Activated CD8-positive, alpha-beta memory T cell treated with anti-CD3 and anti-CD28 coated beads, Interleukin-2, amount 50 U/mL, for 4 hours (primary cell): ENCODE results near the gene CYFIP2.

Experiments used
- DNase-seq: peaks from one replicate; pipeline ENCODE4 v3.0.0-alpha.2; 2020

Gene CYFIP2

DNA sequence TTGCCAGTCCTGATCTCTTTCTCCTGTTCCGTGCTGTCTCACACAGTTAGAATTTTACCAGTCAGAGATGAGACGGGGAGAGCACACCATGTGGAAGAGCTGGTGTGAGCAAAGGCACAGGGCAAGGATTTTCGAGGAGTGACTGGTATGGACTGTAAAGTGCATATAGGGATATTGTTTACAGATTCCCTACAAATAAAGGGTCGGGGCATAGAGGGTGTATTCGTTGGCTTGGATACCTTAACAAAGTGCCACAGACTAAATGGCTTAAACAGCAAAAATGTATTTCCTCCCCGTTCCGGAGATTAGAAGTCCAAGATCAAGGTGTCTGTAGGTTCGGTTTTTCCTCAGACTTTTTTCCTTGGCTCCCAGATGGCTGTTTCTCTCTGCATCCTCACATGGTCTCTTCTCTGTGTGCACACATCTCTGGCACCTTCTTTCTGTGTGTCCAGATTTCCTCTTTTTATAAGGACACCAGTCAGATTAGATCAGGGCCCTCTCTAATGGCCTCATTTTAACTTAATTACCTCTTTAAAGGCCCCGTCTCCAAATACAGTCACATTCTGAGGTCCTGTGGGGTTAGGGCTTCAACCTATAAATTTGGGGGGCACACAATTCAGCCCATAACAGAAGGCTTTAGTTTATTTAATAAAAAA is 23.4 kb downstream of the CYFIP2 start:
- no peak for DNase-seq

DNA sequence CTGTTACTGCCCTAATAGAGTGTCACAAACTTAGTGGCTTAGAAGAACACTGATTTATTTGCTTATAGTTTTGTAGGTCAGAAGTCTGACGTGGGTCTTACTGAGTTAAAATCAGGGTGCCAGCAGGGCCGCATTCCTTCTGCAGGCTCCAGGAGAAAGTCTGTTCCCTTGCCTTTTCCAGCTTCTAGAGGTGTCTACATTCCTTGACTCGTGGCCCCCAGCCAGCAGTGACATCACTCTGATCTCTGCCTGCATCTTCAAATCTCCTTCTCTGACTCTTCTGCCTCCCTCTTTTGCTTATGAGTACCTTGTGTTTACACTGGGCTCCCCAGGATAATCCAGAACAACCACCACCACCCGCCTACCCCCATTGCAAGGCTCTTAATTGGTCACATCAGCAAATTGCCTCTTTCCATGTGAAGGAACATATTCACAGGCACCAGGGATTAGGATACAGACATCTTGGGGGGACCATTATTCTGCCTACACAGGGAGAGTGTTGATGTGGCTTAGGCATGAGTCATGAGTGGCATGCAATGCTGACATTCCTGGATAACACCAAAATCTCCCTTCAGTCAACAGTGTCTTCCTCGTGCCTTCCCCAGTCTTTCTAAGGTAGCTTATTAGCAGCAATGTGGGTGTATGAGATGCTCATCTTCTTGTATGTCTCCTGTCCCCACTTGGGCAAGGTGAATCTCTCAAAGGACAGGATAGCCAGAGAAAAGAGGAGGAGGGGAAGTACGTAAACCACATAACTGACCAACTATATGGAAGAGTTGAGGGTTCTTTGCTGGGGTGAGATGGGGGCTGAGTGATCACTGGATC is 24.4 kb downstream of the CYFIP2 start:
- no peak for DNase-seq

DNA sequence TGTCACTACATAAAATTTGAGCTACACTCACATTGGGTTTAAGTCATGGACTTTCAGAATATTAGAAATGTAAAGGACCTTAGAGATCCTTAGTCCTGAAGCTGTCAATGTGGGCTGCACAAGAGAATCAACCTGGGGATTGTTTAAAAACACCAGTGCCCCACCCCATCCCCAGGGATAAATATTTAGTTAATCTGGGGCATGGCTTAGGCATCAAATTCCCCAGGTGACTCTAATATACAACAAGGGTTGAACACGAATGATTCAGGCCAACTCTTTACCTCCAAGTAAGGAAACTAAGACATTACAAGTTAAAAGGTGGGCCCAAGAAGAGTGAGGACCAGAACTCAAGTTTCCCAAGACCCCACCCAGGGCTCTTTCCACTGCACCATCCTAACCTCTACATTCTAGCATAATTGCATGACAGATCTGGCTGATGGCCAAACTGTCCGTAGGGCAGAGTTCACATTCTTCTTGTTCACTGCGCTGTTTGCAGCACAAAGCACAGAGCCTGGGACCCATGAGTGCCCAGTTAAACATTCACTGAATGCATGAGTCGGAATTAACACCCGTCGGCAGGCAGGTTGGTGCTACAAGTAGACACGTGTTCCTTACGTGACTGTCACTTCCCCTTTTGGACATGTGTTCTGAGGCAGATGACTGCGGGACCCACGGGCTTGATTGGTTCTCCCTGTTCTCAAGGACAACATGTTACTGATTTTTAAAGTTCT is 25.2 kb downstream of the CYFIP2 start:
- DNase-seq, result no peak

DNA sequence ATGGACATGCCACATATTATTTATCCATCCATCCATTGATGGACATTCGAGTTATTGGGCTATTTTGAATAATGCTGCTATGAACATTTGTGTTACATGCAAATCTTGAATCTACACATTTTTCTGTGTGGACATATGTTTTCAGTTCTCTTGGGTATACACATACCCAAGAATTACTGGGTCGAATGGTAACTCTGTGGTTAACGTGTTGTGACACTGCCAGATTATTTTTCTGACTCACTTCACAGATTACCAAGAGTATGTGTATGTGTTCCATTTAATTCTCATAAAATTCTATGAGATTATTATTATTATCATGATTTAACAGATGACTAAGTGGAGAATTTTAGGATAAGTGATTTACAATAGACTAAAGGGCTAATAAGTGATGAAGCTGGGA is 26.7 kb downstream of the CYFIP2 start:
- no peak for DNase-seq

GRCh38 chr5:157294407-157295091 is 28.6 kb downstream of the CYFIP2 start:
- no peak for DNase-seq

DNA sequence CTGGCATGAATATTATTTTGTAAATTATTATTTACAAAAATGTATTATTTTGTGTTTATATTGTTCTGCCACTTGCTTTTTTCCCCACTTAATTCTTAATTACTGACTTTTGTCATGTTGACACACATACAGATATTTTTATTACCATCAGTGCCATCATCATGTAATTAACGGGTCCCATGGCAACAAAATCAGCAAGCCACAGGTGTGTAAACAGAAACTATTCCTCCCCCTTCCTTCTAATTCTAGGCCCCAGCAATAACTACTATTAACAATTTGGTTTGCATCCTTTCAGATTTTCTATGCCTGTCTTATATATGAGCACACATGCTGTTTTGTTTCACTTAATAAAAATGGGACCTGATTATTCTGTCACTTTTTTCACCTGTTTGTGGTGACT is 29.3 kb downstream of the CYFIP2 start:
- DNase-seq, result no peak

DNA sequence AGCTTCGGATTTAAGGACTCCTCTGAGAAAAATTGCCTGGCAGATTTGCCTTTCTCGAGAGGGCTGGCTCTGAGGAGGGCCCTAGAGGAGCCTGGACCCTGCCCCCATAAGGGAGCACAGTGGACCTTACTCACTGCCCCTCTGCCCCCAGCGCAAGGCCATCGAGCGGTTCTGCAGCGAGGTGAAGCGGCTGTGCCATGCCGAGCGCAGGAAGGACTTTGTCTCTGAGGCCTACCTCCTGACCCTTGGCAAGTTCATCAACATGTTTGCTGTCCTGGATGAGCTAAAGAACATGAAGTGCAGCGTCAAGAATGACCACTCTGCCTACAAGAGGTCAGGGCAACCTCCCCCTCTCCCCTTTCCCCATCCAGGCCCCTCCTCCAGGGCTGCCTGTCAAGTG is 34.6 kb downstream of the CYFIP2 start:
- no peak for DNase-seq

GRCh38 chr5:157301066-157301465 is 35.1 kb downstream of the CYFIP2 start:
- no peak for DNase-seq

DNA sequence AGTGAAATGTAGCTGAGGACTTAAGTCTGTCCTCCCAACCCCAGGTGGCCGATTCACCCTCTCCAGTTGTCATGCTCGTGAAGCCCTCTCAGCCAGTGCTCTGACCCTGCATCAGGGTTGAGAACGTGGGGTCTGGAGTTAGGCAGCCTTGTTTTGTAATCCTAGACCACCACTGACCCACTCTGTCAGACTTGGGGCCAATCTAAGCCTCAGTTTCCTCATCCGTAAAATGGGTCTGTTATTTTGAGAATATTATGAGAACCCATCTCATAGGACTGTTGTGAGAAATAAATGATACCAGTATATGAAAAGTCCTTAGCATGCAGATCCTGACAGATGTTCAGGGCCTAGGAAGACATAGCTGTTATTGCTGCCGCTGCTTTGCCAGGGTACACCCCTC is 37.1 kb downstream of the CYFIP2 start:
- DNase-seq, result no peak

- peak; percentile 39 for DNase-seq
Observed at GRCh38 chr5:157303667-157304327, 37.9 kb downstream of the CYFIP2 start.

DNA sequence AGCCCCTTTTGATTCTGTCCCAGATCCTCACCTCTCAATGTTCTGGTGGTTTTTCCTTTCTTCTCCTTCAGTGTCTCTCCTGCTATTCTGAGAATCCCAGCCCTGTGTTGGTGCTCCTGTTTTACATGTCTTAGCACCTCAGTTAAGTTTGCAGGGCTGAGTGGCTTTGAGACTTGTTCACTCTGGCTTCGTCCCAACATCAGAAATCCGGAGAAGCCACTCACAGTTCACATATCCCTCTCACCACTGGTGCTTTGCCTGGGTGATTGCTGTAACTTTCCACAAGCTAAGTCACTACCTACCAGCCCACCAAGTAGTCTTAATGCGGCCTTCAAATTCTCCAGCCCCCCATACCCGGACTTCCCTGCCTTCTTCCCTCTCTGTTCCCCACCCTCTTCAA is 40.2 kb downstream of the CYFIP2 start:
- DNase-seq, result no peak

- peak; percentile 43 for DNase-seq
Observed at GRCh38 chr5:157306692-157307471, 41.0 kb downstream of the CYFIP2 start.

DNA sequence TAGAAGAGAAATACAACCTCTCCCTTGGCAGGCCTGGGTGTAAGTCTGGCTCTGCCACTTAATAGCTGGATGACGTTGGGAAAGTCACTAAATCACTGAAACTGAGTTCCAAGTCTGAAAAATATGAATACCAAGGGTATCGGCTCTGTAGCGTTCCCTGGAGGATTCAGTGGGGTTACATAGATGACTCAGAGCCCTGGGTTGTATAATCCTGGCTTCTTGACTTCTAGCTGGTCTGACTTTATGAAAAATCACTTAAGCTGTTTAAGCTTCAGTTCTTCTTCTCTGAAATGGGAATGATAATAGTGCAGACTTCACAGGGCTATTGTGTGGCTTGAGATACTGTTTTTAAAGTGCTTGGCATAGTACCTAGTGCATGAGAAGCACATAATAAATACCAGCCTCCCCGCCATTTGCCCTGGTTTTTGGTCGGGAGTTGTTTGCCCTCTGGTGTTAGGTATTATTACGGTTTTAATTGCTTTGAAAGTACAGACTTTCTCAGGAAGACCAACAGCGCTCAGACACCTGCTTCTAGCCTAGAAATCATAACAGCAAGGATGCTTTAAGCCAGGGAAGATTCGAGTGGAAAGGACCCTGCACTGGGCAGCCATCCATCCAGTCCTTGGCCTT is 43.0 kb downstream of the CYFIP2 start:
- DNase-seq, result no peak

DNA sequence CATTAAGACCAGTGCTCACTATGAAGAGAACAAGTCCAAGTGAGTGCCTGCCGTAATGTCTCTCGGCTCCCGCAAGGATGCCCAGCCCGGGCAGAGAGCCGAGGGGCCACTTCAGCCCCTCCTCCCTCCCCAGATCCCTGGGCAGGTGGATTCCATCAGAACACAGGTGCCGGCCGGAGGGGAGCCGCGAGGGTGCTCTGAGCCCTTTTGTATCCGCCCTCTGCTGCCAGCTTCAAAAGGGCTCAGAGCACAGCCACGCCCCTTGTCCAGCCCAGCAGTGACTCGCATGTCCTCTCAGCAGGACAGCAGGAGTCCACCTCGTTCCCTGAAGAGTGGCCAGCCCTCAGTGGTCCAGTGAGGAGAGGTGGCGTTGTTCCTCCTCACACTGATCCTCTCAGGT is 43.9 kb downstream of the CYFIP2 start:
- DNase-seq, result no peak

- no peak for DNase-seq
Observed at GRCh38 chr5:157311595-157311994, 45.7 kb downstream of the CYFIP2 start.

DNA sequence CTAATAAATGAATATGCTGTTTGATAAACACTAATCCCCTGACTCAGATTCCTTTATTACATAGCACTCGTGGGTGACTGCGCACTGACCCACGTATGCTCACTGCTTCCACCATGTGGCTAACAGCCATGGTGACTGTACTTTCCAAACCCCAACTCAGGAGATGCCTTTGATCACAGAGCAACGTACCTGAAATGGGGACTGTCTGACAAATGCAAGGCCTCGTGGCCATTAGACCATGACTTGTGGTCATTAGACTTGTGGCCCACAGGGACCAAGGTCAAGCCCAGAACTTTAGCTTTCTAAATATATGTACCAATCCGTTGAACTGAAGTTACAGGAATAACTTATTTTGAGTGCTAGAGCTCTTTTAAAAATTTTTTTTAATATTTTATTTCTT is 46.6 kb downstream of the CYFIP2 start:
- DNase-seq, result peak; percentile 63

DNA sequence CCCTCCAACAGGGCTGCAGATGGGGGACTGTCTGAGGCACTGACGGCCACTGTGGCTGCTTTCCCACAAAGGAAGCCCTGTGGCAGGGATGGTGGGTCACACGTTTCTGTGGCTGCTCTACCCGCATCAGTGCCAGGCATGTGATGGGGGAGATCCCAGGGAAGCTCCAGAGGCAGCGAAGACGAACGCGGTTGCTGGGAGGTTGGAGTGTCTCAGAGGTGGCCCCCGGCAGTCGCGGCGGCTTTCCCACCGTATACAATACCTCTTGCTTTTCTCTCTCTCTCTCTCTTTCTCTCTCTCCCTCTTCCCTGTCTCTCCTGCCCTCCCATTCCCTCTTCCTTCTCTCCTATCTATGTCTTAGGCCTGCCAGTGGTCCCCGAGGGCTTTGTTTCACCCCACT is 56.7 kb downstream of the CYFIP2 start:
- DNase-seq, result no peak

GRCh38 chr5:157323107-157323706 is 57.3 kb downstream of the CYFIP2 start:
- DNase-seq, result no peak

- no peak for DNase-seq
Observed at GRCh38 chr5:157324237-157324636, 58.3 kb downstream of the CYFIP2 start.

- no peak for DNase-seq
Observed at GRCh38 chr5:157326440-157327005, 60.6 kb downstream of the CYFIP2 start.

DNA sequence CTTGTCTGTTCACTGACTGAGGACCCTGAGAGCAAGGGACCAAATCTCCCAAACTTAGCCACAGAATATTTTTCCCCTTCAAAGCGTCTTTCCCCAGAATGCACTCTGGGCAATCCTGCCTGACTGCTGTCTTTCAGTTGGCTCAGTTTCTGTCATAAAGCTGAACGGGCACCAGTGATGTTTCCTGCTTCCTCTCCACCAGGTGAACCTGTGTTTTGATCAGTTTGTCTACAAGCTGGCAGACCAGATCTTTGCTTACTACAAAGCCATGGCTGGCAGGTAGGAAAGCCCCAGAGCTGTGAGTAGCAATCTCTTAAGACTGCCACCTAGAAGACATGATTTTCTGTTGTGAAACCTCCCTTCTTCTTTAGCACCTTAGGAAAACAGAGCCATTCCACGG is 61.8 kb downstream of the CYFIP2 start:
- DNase-seq, result no peak
